HPDE6-E6E7 (cell line): Measurements from ENCODE around the gene SSU72.
"Not testable (repeated sequence)": the region's sequence is repeated elsewhere in the genome, so short reads cannot be mapped to it uniquely, and the experiment has no call there.

Experiments used
- DNase-seq: peaks from one replicate; pipeline ENCODE4 v3.0.0; 2011; ENCODE audit warnings: missing footprints; ENCODE audit errors: extremely low spot score

The SSU72 gene

GRCh38 chr1:1558591-1558990, 16.1 kb downstream of the SSU72 start:
- no peak for DNase-seq

DNA sequence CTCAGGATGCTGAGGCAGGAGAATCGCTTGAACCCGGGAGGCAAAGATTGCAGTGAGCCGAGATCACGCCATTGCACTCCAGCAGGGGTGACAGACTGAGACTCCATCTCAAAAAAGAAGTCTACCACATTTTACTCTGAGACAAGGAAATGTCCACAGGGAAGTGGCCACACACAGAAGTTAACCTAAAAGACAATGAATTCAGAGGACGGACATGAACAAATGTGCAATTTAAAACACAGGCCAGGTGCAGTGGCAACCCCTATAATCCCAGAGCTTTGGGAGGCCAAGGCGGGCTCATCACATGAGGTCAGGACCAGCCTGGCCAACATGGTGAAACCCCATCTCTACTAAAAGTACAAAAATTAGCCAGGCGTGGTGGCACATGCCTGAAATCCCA, 17.0 kb downstream of the SSU72 start:
- DNase-seq, result not testable (repeated sequence)

GRCh38 chr1:1556961-1557360, 17.7 kb downstream of the SSU72 start:
- not testable (repeated sequence) for DNase-seq

DNA sequence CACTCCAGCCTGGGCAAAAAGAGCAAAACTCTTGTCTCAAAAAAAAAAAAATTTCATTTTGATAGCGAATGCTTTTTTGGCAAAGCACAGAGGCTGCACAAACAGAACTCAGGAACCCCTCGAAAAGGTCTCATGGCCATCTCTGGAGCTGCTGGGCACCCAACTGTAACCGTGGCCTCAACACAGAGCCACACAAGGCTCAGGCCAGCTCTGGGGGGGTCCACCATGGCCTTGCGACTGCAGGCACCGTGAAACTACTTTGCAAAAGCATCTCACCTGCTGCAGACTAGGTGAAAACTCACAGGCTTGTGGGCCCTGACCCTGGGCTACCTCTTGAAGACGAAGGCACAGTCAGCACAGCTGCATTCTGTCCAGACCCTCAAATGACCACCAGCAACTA, 18.2 kb downstream of the SSU72 start:
- no peak for DNase-seq

GRCh38 chr1:1554926-1555915, 19.4 kb downstream of the SSU72 start:
- peak; percentile 71 for DNase-seq

DNA sequence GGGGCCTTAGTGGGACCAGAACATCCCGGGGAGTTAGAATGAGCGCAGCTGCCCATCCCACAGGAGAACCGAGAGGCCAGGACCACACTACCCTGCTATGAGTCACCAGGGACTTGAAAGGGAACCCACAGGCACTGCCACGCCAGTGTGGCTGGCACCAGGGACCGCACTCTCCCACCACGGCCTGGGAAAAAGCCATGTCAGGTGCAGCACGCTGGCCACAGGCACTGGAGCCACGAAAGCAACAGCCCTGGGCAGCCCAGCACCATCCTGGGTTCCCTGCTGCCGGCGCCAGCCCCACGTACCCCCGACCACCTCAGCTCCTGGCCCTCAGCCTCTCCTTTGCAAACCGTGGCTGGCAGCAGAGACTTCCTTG, 20.1 kb downstream of the SSU72 start:
- DNase-seq, result no peak

DNA sequence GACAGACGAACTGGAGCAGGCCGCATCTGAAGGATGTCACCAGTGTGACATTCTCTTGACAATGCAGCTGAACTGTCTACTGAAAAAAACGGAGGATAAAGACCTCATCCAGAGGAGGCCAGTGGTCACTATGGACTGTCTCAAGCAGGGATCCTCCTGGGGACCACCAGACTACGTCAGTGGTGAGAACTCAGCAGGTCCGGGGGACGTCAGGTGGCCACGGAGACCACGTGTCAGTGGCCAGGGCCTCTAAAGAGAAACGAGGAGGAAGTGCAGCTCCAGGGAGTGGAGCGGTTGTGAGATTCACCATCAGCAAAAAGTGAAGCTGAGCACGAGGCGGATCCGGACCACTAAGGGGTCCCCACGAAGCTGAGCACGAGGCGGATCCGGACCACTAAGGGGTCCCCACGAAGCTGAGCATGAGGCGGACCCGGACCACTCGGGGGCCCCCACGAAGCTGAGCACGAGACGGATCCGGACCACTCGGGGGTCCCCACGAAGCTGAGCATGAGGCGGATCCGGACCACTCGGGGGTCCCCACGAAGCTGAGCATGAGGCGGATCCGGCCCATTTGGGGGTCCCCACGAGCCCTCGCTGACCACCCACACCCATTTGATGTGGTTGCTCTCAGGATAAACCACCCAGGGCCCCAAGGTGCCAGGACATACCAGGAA, 20.7 kb downstream of the SSU72 start:
- no peak for DNase-seq

- DNase-seq, result no peak
These were observed 22.4 kb downstream of the SSU72 start for GRCh38 chr1:1552263-1552639.

DNA sequence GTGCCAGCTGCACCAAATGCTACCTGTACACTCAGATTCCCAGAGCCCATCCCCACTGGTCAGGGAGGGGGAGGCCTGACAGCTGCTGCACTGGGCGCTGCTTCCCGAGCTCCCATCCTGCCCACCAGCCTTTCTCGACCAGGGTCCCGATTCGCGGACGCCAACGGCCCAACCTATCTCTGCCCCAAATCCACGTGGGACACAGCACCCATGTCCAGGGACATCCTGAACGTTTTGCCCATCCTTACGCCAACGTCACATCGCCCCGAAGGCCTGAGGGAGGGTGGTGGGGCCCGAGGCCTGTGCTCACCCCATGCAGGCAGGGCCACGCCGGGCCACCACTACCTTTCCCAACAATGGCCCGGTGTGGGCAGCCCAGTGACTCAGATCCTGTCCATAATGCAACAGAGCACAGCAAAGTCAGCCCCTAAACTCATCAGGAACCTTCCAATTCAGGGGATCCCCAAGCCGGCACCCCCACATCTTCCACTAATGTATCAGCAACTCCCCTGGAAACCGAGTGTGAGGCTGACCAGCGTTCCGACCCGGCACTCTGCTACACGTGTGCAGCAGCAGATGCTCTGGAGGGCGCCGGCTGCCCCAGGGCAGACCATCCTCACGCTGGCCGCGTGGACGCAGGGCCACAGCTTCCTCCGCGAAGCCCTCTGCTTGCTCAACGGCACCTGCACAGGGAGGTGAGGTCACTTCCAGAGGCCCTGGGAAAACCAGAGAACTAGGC, 23.0 kb downstream of the SSU72 start:
- DNase-seq, result no peak

GRCh38 chr1:1550591-1551432, 23.9 kb downstream of the SSU72 start:
- no peak for DNase-seq

DNA sequence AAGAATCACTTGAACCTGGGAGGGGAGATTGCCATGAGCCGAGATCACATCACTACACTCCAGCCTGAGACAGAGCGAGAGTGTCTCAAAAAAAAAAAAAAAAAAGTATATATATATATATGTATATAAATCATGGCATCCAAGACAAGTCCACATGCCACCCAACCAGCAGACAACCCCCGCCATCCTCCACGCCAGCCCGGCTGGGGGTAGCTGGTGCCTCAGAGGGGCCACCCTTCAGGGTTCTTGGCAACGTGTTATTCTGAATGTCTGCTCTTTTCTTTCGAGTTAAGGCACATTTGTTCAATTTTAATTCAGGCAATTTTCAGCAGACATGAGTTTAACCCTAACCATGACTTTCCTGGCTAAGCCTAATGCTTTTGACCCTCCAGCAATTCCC, 24.6 kb downstream of the SSU72 start:
- DNase-seq, result no peak

DNA sequence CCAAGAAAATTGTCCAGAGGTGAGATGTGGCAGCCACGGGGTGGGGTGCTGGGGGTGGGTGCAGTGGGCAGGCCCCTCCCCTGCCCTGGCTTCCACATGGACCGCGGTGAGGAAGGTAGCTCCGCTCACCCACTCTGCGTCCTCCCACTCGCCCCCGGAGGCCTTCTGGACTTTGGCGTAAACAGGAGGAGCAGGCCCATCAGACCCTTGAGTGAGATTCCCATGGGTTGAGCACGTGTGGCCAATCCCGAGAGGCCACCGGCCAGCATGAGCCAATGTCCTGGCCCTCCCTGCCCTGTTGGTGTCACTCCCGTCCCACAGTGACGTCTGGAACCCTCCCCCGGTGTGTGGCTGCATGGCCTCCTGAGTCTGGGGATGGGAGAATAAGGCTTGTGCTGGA, 26.1 kb downstream of the SSU72 start:
- no peak for DNase-seq

- DNase-seq, result no peak
These were observed 27.2 kb downstream of the SSU72 start for GRCh38 chr1:1547476-1547875.

DNA sequence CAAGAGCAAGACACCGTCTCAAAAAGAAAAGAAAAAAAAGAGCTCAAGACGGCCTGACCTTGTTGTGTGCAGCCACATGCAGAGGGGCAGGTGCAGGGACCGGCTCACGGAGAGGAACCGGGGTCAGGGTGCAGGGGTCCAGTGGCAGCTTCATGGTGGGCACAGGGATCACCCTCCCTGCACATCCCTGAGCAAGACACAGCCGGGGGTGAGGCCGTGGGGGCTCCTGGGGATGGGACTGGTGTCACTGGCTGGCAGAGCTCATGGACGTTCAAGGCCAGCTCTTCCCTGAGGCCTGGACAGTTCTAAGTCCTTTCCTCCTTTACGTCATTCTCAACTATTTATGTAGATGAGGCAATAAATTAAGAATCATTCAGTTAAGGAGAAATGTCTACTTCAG, 27.7 kb downstream of the SSU72 start:
- DNase-seq, result no peak

- no peak for DNase-seq
These were observed 28.5 kb downstream of the SSU72 start for GRCh38 chr1:1545946-1546737.

- no peak for DNase-seq
These were observed 30.1 kb downstream of the SSU72 start for GRCh38 chr1:1544544-1544943.

DNA sequence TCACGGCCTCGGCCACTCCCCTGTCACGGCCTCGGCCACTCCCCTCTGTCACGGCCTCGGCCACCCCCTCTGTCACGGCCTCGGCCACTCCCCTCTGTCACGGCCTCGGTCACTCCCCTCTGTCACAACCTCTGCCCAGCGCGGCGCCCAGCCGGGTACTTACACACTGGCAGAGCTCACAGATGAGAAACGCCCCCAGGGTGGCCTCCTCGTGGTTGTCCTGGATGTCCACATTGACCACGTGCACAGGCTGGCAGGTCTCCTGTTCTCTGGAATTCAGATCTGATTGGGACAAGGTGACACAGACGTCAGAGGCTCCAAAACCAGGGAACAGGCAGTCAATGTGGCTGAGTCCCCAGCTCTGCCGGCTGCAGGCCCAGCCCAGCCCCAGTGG, 31.0 kb downstream of the SSU72 start:
- no peak for DNase-seq

DNA sequence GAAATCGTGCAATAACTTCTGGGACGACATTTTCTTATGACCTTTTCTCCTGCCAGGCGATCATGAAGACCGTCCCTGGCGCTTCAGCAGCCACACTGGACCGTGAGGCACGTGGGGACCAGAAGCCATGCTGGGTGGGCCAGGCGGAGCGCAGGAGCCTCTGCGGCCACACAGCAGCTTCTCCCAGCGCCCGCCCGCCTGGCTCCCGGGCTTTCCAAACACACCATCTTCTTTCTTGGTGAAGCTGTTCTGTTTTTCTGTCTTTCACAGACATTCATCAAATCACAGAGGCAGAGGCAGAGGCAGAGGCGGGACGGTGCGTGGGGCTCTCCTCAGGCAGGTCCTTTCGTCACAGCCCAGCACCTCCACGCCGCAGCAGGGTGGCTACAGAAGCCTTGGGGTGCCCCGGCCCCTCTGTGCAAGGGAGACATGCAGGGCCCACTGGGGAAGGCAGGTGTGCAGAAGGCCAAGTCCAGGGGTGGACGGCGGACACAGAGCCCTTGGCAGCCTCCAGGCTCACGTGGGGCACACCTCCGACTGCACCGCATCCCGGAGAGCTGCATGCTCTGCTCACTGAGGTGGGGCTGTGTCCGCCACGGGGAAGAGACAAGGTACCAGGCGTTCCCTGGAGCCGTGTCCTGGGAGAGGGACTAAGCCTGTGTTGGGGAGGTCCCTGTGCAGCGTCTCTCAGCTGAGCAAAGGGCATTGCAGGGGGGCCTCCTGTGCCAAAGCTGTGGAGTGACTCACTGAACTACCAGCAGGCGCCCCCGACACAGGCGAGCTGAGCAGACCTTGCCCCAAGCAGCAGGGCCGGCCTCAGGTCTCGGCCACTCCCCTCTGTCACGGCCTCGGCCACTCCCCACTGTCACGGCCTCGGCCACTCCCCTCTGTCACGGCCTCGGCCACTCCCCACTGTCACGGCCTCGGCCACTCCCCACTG, 31.6 kb downstream of the SSU72 start:
- no peak for DNase-seq

GRCh38 chr1:1541956-1542765, 32.5 kb downstream of the SSU72 start:
- DNase-seq, result no peak
